ENCODE data around the gene FER. TPM values are rescaled to one million over a fixed set of nuclear protein-coding genes. Genes with fewer than 3 reads are reported as not detected.

The FER gene
- total RNA-seq, 1 donor from 2014 or later: 19.2 TPM

DNA sequence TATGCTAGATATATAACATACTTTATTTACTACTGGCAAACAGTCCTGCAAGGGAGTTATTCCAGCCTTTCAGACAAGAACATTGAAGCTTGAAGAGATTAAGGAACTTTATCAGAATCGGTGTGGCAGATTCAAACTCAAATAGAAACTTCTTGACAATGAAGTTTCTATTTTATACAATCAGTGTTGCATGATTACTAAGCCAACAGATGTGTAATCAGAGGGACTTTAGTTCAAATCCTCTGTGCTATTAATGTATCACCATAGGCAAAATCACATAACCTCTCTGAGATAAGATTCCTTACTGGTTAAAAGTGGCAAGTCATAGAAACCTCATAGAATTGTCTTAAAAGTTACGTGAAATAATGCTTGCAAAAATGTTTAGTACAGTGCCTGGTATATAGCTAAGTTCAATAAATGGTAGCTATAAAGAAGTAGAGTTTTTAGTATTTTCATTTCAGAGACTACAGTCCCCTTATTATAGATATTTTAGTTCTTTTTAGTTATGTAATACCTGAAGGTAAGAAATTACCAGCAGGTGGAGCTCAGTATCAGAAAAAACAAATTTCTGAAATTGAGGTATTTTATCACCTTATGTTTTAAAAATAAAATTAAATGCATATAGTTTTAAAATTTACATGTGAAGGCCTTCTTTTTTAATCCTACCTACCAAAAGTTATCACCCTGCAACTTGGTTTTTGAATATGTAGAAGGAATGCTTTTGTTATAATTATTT is 172.1 kb downstream of the FER start:
- H3K4me3 ChIP-seq: no peak overlapping the region
- intact Hi-C loops (cut with DNase I): loop anchor here (10.0 kb wide), 1 partner anchor 915 kb away; no protein-coding TSS in a partner anchor
- H3K27me3 ChIP-seq: no peaks in the 10 kb centered on the region
- DNase-seq (ENCODE audit: extremely low spot score in 2 of 2): no peak
- H3K9me3 ChIP-seq: no peaks in the 10 kb centered on the region
- no peaks in the 10 kb centered on the region for H3K36me3 ChIP-seq
- H3K4me1 ChIP-seq: no peaks in the 10 kb centered on the region
- no peak for TF ChIP-seq POLR2AphosphoS5 (IDR thresholded peaks at IDR 0.05; ENCODE audit: insufficient read depth in 1 of 2, low read depth in 1 of 2)
- TF ChIP-seq, protein P1, sequence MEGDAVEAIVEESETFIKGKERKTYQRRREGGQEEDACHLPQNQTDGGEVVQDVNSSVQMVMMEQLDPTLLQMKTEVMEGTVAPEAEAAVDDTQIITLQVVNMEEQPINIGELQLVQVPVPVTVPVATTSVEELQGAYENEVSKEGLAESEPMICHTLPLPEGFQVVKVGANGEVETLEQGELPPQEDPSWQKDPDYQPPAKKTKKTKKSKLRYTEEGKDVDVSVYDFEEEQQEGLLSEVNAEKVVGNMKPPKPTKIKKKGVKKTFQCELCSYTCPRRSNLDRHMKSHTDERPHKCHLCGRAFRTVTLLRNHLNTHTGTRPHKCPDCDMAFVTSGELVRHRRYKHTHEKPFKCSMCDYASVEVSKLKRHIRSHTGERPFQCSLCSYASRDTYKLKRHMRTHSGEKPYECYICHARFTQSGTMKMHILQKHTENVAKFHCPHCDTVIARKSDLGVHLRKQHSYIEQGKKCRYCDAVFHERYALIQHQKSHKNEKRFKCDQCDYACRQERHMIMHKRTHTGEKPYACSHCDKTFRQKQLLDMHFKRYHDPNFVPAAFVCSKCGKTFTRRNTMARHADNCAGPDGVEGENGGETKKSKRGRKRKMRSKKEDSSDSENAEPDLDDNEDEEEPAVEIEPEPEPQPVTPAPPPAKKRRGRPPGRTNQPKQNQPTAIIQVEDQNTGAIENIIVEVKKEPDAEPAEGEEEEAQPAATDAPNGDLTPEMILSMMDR (IDR thresholded peaks at IDR 0.05): no peak
- TF ChIP-seq POLR2A (IDR thresholded peaks at IDR 0.05): no peak
- H3K27ac ChIP-seq: no peak overlapping the region

DNA sequence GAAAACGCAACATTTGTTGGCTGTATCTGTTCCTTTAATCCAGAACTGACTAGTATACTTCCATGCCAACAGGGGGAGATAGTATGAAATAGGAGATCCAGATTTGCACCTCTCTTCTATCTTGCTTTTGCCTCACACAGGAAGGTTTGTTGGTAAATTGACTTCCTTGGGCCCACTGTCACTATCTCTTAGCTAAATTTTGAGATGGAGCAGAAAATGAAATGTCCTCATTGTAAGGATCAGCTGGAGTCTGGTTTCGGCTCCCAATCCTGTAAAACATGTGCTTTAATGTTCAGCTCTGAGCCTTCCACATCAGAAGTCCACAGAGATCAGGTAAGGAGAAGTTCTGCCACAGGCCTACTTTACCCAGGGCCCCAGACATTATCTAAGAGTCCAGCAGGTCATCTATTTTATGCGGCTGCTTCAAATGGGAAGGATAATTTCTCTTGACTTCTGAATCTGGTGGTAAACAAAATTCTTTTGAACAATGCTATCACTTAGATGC is 176.8 kb downstream of the FER start:
- no peaks in the 10 kb centered on the region for H3K9me3 ChIP-seq
- DNase-seq (ENCODE audit: extremely low spot score in 2 of 2): no peak
- intact Hi-C loops (cut with DNase I): no loop called here
- no peaks in the 10 kb centered on the region for H3K27me3 ChIP-seq
- H3K4me1 ChIP-seq: no peaks in the 10 kb centered on the region
- TF ChIP-seq POLR2AphosphoS5 (IDR thresholded peaks at IDR 0.05; ENCODE audit: insufficient read depth in 1 of 2, low read depth in 1 of 2): no peak
- no peak for TF ChIP-seq POLR2A (IDR thresholded peaks at IDR 0.05)
- TF ChIP-seq, protein P1 (IDR thresholded peaks at IDR 0.05): no peak
- no peaks in the 10 kb centered on the region for H3K36me3 ChIP-seq
- H3K27ac ChIP-seq: no peak overlapping the region
- no peak overlapping the region for H3K4me3 ChIP-seq

DNA sequence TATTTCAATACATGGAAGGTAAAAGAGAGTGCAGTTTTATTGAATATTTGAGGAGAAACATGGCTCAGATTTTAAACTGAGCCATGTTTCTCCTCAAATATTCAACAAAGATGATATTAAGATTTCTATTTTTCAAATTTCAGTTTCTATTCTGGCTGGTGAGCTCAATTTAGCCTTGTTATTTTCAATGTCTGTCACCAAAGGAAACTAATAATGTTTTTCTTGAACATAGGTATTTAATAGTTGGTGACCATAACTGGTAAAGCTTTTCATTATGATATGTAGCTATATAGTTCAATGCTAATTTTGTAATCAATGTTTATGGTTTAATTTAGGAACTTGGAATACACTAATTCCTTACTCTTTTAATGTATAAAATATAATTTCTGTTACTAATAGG is 177.4 kb downstream of the FER start:
- intact Hi-C loops (cut with DNase I): no loop called here
- no peaks in the 10 kb centered on the region for H3K9me3 ChIP-seq
- no peak overlapping the region for H3K4me3 ChIP-seq
- H3K27me3 ChIP-seq: no peaks in the 10 kb centered on the region
- no peak for DNase-seq (ENCODE audit: extremely low spot score in 2 of 2)
- TF ChIP-seq POLR2A (IDR thresholded peaks at IDR 0.05): no peak
- TF ChIP-seq, protein P1 (IDR thresholded peaks at IDR 0.05): no peak
- no peak for TF ChIP-seq POLR2AphosphoS5 (IDR thresholded peaks at IDR 0.05; ENCODE audit: insufficient read depth in 1 of 2, low read depth in 1 of 2)
- no peak overlapping the region for H3K27ac ChIP-seq
- H3K36me3 ChIP-seq: no peaks in the 10 kb centered on the region
- no peaks in the 10 kb centered on the region for H3K4me1 ChIP-seq

DNA sequence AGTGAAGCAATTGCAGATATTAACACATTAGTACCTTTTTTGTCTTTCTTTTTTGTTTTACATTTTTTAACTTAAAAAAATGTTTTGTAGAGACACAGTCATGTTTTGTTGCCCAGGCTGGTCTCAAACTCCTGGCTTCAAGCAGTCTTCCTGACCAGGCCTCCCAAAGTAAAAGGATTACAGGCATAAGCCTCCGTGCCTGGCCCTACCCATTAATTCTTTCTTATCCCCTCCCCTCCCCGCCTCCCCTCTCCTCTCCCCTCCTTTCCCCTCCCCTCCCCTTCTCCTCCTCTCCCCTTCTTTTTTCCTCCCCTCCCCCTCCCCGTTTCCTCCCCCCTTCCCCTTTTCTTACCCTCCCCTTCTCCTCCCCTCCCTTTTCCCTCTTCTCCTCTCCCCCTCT is 182.4 kb downstream of the FER start:
- H3K4me1 ChIP-seq: no peaks in the 10 kb centered on the region
- no peaks in the 10 kb centered on the region for H3K36me3 ChIP-seq
- H3K4me3 ChIP-seq: no peak overlapping the region
- H3K27me3 ChIP-seq: no peaks in the 10 kb centered on the region
- no peak for DNase-seq (ENCODE audit: extremely low spot score in 2 of 2)
- TF ChIP-seq, protein P1 (IDR thresholded peaks at IDR 0.05): no peak
- TF ChIP-seq POLR2A (IDR thresholded peaks at IDR 0.05) (no peak), POLR2AphosphoS5 (IDR thresholded peaks at IDR 0.05; ENCODE audit: insufficient read depth in 1 of 2, low read depth in 1 of 2) (no peak)
- peaks cover 4% of the 10 kb centered on the region for H3K9me3 ChIP-seq
- H3K27ac ChIP-seq: no peak overlapping the region
- intact Hi-C loops (cut with DNase I): no loop called here

DNA sequence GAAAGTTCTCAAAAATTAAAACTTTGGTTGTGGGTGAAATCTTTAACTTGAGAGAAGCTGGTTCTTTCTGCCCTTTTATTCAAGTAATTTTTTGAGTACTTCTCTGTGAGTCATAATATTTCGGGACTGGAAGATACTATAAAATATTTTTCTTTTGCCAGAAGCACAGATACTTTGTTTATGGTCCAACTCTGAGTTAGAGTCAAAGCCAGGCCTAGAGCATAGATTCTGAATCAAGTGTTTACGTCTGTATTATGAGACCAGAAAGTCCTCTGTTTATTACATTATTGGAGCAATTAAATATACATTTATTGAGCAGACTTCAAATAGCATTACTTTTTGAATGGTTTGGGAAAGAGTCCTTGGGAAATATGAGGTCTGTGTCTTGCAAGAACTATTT is 187.9 kb downstream of the FER start:
- Histone ChIP-seq H3K4me3 (no peak overlapping the region), H3K27ac (no peak overlapping the region), H3K9me3 (peaks cover 4% of the 10 kb centered on the region), H3K4me1 (no peaks in the 10 kb centered on the region), H3K27me3 (no peaks in the 10 kb centered on the region), H3K36me3 (no peaks in the 10 kb centered on the region)
- intact Hi-C loops (cut with DNase I): no loop called here
- DNase-seq (ENCODE audit: extremely low spot score in 2 of 2): no peak
- TF ChIP-seq, protein P1 (IDR thresholded peaks at IDR 0.05): no peak
- TF ChIP-seq POLR2A (IDR thresholded peaks at IDR 0.05) (no peak), POLR2AphosphoS5 (IDR thresholded peaks at IDR 0.05; ENCODE audit: insufficient read depth in 1 of 2, low read depth in 1 of 2) (no peak)
